ENCODE data around the gene ZGPAT.

Gene ZGPAT

DNA sequence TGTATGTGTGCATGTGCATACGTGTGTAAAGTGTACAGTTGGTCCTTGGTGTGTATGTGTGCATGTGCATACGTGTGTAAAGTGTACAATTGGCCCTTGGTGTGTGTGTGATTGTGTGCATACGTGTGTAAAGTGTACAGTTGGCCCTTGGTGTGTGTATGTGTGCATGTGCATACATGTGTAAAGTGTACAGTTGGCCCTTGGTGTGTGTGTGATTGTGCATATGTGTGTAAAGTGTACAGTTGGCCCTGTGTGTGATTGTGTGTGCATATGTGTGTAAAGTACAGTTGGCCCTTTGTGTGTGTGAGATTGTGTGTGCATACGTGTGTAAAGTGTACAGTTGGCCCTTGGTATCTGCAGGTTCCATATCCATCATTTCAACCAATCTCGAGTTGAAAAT lies 23.6 kb downstream of the ZGPAT start:
- TF ChIP-seq ZFX (IDR thresholded peaks at IDR 0.05; ENCODE audit: borderline replicate concordance): no peak
- TF ChIP-seq, protein P1, sequence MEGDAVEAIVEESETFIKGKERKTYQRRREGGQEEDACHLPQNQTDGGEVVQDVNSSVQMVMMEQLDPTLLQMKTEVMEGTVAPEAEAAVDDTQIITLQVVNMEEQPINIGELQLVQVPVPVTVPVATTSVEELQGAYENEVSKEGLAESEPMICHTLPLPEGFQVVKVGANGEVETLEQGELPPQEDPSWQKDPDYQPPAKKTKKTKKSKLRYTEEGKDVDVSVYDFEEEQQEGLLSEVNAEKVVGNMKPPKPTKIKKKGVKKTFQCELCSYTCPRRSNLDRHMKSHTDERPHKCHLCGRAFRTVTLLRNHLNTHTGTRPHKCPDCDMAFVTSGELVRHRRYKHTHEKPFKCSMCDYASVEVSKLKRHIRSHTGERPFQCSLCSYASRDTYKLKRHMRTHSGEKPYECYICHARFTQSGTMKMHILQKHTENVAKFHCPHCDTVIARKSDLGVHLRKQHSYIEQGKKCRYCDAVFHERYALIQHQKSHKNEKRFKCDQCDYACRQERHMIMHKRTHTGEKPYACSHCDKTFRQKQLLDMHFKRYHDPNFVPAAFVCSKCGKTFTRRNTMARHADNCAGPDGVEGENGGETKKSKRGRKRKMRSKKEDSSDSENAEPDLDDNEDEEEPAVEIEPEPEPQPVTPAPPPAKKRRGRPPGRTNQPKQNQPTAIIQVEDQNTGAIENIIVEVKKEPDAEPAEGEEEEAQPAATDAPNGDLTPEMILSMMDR (IDR thresholded peaks at IDR 0.05): no peak
- H3K27ac ChIP-seq: no peak overlapping the region

DNA sequence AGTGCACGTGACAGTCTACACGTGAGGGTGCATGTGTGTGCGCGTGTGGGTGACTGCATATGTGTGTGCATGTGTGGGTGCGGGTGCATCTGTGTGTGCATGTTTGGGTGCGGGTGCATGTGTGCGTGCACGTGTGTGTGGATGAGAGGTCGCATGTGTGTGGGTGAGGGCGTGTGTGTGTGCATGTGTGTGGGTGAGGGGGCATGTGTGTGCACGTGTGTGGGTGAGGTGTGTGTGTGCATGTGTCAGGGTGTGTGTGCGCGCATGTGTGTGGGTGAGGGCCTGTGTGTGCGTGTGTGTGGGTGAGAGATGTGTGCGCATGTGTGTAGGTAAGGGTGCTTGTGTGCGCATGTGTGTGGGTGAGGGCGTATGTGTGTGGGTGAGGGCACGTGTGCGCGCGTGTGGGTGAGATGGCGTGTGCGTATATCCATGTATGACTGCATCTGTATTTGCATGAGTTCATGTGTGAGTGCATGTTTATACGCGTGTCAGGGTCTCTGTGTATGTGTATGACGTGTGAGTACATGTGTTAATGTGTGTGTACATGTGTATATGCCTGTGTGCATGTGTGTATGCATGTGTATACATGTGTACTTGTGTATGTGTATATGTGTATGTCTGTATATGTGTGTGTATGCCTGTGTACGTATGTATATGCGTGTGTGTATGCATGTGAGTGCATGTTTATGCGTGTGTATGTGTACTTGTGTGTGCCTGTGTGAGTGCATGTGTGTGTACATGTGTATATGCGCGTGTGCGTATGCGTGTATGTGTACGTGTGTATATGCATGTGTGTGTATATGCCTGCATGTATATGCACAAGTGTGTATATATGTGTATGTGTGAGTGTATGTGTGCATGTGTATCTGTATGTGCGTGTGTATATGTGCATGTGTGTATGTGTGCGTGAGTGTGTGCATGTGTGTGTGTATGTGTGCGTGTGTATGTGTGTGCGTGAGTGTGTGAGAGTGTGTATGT lies 24.6 kb downstream of the ZGPAT start:
- no peak overlapping the region for H3K27ac ChIP-seq
- TF ChIP-seq, protein P1 (IDR thresholded peaks at IDR 0.05): no peak
- no peak for TF ChIP-seq ZFX (IDR thresholded peaks at IDR 0.05; ENCODE audit: borderline replicate concordance)

DNA sequence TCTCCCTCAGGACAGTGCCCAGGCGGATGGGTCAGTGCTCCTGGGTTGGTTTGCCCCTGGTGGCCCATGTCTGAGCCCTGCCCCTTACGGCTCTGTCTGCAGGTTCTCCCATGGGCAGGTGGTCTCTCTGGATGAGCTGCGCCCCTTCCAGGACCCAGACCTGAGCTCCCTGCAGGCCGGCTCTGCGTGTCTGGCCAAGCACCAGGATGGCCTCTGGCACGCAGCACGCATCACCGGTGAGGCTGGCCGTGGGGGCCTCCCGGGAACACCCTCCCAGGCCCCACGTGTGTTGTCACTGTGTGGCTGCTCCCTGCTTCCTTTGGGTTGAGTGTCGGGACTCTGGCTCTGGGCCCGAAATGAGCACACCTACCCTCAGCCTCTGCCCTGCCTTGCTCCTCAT lies 25.3 kb downstream of the ZGPAT start:
- no peak overlapping the region for H3K27ac ChIP-seq
- TF ChIP-seq, protein P1 (IDR thresholded peaks at IDR 0.05): no peak
- no peak for TF ChIP-seq ZFX (IDR thresholded peaks at IDR 0.05; ENCODE audit: borderline replicate concordance)

DNA sequence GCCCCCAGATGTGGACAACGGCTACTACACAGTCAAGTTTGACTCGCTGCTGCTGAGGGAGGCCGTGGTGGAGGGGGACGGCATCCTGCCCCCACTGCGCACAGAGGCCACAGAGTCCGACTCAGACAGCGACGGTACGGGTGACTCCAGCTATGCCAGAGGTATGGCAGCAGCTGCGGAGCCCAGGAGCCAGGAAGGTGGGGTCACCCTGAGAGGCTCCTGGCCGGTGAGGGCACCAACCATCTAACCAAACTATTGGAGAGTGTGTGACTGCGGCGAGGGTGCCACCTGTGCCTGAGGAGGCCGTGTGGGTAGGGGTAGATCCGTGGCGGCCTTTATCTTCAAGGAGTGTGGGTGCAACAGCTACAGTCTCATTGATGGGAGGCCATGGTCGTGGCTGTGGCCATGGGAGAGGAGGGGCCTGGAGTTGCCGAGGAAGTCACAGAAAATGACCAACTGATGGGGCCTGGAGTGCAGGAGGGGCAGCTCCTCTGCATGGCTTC lies 25.8 kb downstream of the ZGPAT start:
- no peak for TF ChIP-seq ZFX (IDR thresholded peaks at IDR 0.05; ENCODE audit: borderline replicate concordance)
- TF ChIP-seq, protein P1 (IDR thresholded peaks at IDR 0.05): no peak
- H3K27ac ChIP-seq: no peak overlapping the region

DNA sequence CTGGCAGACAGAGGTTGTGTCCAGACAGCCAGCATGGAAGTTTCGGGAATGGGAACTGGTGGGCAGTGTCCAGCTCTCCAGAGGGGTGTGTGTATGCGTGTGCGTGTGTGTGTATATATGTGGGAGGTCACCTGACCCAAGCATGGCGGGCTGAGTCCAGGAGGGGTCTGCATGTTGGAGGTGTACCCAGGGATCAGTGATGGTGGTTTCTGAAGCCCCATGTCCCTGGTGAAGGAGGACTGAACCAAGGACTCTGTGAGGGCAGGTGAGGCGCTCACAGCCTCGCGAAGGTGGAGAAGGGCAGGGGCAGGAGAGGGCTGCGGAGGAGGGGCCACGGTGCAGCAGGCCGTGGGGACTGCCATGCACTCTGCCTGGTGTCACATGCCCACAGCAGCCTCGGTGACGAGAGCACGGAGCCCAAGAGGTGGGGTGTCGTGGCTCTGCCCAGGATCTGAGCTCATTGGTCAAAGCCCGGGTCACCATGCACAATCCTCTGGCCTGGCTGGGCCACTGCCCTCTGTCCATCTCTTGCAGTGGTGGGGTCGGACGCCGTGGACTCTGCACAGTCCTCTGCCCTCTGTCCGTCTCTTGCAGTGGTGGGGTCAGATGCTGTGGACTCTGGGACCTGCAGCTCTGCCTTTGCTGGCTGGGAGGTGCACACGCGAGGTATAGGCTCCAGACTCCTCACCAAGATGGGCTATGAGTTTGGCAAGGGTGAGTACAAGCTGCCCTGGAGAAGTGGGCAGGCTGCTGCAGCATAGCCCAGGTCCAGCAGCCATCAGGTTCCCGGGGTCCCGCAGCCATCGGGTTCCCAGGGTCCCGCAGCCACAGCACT lies 26.5 kb downstream of the ZGPAT start:
- TF ChIP-seq, protein P1 (IDR thresholded peaks at IDR 0.05): no peak
- no peak for TF ChIP-seq ZFX (IDR thresholded peaks at IDR 0.05; ENCODE audit: borderline replicate concordance)
- no peak overlapping the region for H3K27ac ChIP-seq

DNA sequence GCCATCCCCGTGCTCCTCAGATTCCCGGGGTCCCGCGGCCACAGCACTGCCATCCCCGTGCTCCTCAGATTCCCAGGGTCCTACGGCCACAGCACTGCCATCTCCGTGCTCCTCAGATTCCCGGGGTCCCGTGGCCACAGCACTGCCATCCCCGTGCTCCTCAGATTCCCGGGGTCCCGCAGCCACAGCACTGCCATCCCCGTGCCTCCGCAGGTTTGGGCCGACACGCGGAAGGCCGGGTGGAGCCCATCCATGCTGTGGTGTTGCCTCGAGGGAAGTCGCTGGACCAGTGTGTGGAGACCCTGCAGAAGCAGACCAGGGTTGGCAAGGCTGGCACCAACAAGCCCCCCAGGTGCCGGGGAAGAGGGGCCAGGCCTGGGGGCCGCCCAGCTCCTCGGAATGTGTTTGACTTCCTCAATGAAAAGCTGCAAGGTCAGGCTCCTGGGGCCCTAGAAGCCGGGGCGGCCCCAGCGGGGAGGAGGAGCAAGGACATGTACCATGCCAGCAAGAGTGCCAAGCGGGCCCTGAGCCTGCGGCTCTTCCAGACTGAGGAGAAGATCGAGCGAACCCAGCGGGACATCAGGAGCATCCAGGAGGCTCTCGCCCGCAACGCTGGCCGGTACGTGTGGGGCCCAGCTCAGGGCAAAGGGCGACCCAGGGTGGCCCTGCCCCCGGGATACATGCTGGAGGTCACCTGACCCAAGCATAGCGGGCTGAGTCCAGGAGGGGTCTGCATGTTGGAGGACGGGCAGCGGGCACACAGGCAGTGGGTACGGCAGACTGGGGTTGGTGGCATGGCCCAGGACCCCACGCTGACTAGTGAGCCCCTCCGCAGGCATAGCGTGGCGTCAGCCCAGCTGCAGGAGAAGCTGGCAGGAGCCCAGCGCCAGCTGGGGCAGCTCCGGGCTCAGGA lies 27.4 kb downstream of the ZGPAT start:
- TF ChIP-seq ZFX (IDR thresholded peaks at IDR 0.05; ENCODE audit: borderline replicate concordance): no peak
- TF ChIP-seq, protein P1 (IDR thresholded peaks at IDR 0.05): no peak
- H3K27ac ChIP-seq: no peak overlapping the region
